ENCODE results near the gene ABCC8. TPM values are rescaled to one million over a fixed set of nuclear protein-coding genes. Genes with fewer than 3 reads are reported as not detected.
A peak's percentile ranks its signal among the peaks of the same experiment; 100 is the strongest.

ABCC8 gene
- total RNA-seq, 1 donor = not detected

GRCh38 chr11:17457396-17458173, 19.1 kb downstream of the ABCC8 start:
- DNase-seq (ENCODE audit: insufficient read length, low spot score, missing footprints) = peak; percentile 17
- TF ChIP-seq, protein P1, sequence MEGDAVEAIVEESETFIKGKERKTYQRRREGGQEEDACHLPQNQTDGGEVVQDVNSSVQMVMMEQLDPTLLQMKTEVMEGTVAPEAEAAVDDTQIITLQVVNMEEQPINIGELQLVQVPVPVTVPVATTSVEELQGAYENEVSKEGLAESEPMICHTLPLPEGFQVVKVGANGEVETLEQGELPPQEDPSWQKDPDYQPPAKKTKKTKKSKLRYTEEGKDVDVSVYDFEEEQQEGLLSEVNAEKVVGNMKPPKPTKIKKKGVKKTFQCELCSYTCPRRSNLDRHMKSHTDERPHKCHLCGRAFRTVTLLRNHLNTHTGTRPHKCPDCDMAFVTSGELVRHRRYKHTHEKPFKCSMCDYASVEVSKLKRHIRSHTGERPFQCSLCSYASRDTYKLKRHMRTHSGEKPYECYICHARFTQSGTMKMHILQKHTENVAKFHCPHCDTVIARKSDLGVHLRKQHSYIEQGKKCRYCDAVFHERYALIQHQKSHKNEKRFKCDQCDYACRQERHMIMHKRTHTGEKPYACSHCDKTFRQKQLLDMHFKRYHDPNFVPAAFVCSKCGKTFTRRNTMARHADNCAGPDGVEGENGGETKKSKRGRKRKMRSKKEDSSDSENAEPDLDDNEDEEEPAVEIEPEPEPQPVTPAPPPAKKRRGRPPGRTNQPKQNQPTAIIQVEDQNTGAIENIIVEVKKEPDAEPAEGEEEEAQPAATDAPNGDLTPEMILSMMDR (IDR thresholded peaks at IDR 0.05; ENCODE audit: extremely low read depth, low read depth, low read length) = no peak
- H3K4me3 ChIP-seq (ENCODE audit: insufficient read depth, low read length) = no peak overlapping the region
- H3K9me3 ChIP-seq (ENCODE audit: low read depth, low read length) = no peaks in the 10 kb centered on the region
- H4K20me1 ChIP-seq (ENCODE audit: insufficient read depth, low read length) = no peaks in the 10 kb centered on the region
- no peak overlapping the region for H2AFZ ChIP-seq (ENCODE audit: low read length)
- H3K4me1 ChIP-seq (ENCODE audit: insufficient read depth, low read length) = no peaks in the 10 kb centered on the region
- no peak overlapping the region for H3K4me2 ChIP-seq (ENCODE audit: insufficient read depth, low read length)
- H3K27me3 ChIP-seq (ENCODE audit: insufficient read depth, low read length) = peaks cover 32% of the 10 kb centered on the region
- H3K36me3 ChIP-seq (ENCODE audit: insufficient read depth, low read length) = no peaks in the 10 kb centered on the region
- H3K27ac ChIP-seq (ENCODE audit: low read depth, low read length) = no peak overlapping the region
- no peaks in the 10 kb centered on the region for H3K79me2 ChIP-seq (ENCODE audit: insufficient read depth, low read length)

DNA sequence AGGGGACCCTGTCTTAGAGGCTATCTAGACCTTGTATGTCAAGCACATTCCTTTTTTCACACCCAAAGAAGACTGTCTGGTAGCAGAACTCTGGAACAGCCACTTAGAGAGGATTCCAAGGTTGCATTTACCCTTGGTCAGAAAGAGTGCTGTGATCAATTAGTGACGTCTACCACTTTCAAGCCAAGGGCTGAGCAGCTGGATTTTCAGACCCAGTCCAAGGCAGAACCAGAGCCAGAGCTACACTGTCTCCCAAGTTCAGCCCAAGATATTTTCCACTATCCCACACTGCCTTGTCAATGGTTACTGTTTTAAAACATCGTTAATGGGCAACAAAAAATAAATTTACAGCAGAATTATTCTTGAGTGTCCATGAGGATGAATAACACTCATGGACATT, 24.0 kb downstream of the ABCC8 start:
- Histone ChIP-seq H3K4me3 (ENCODE audit: insufficient read depth, low read length) (no peak overlapping the region), H2AFZ (ENCODE audit: low read length) (no peak overlapping the region), H3K4me2 (ENCODE audit: insufficient read depth, low read length) (no peak overlapping the region), H3K79me2 (ENCODE audit: insufficient read depth, low read length) (no peaks in the 10 kb centered on the region), H4K20me1 (ENCODE audit: insufficient read depth, low read length) (no peaks in the 10 kb centered on the region), H3K27ac (ENCODE audit: low read depth, low read length) (no peak overlapping the region), H3K36me3 (ENCODE audit: insufficient read depth, low read length) (no peaks in the 10 kb centered on the region), H3K4me1 (ENCODE audit: insufficient read depth, low read length) (no peaks in the 10 kb centered on the region), H3K9me3 (ENCODE audit: low read depth, low read length) (no peaks in the 10 kb centered on the region), H3K27me3 (ENCODE audit: insufficient read depth, low read length) (peaks cover 27% of the 10 kb centered on the region)
- TF ChIP-seq, protein P1 (IDR thresholded peaks at IDR 0.05; ENCODE audit: extremely low read depth, low read depth, low read length) = no peak
- no peak for DNase-seq (ENCODE audit: insufficient read length, low spot score, missing footprints)

DNA sequence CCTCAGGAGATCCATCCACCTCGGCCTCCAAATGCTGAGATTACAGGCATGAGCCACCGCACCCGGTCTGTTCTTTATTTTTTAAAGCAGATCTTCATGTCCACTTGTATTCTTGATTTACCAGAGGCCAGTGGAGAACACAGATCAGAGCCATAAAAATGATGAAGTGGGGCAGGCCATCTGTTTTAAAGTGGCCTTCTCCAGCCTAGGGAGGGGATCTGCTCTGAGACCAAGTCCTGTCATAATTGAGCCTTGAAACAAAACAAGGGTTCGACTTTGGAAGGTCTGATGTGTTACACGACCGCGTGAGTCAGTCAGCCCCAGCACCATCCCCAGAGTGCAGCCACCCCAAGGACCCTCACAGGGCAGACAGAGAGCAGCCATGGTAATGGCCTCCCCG, 27.5 kb downstream of the ABCC8 start:
- Histone ChIP-seq H2AFZ (ENCODE audit: low read length) (no peak overlapping the region), H3K79me2 (ENCODE audit: insufficient read depth, low read length) (no peaks in the 10 kb centered on the region), H3K36me3 (ENCODE audit: insufficient read depth, low read length) (no peaks in the 10 kb centered on the region), H3K4me2 (ENCODE audit: insufficient read depth, low read length) (no peak overlapping the region), H3K27ac (ENCODE audit: low read depth, low read length) (no peak overlapping the region), H3K4me3 (ENCODE audit: insufficient read depth, low read length) (no peak overlapping the region), H3K9me3 (ENCODE audit: low read depth, low read length) (no peaks in the 10 kb centered on the region), H3K4me1 (ENCODE audit: insufficient read depth, low read length) (no peaks in the 10 kb centered on the region), H4K20me1 (ENCODE audit: insufficient read depth, low read length) (no peaks in the 10 kb centered on the region), H3K27me3 (ENCODE audit: insufficient read depth, low read length) (peaks cover 11% of the 10 kb centered on the region)
- no peak for DNase-seq (ENCODE audit: insufficient read length, low spot score, missing footprints)
- TF ChIP-seq, protein P1 (IDR thresholded peaks at IDR 0.05; ENCODE audit: extremely low read depth, low read depth, low read length) = no peak

DNA sequence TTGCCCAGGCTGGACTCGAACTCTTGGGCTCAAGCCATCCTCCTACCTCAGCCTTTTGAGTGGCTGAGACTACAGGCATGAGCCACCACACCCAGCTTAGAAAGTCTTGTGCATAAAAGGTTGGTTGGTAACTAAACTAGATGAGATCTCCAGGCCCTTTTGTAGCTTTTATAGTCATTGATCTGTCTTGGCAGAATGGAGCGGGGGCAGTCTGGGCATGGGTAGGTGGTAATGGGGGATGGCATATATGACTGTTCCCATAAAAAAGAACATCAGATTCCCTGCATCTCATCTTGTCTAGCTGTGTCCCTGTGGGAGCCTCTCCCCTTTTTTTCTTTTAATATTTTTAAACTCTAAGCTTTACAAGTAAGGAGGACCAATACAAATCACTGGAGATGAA, 30.2 kb downstream of the ABCC8 start:
- DNase-seq (ENCODE audit: insufficient read length, low spot score, missing footprints) = no peak
- H3K79me2 ChIP-seq (ENCODE audit: insufficient read depth, low read length) = no peaks in the 10 kb centered on the region
- no peak overlapping the region for H3K4me3 ChIP-seq (ENCODE audit: insufficient read depth, low read length)
- TF ChIP-seq, protein P1 (IDR thresholded peaks at IDR 0.05; ENCODE audit: extremely low read depth, low read depth, low read length) = no peak
- no peak overlapping the region for H3K4me2 ChIP-seq (ENCODE audit: insufficient read depth, low read length)
- no peak overlapping the region for H2AFZ ChIP-seq (ENCODE audit: low read length)
- no peaks in the 10 kb centered on the region for H3K36me3 ChIP-seq (ENCODE audit: insufficient read depth, low read length)
- H3K4me1 ChIP-seq (ENCODE audit: insufficient read depth, low read length) = no peaks in the 10 kb centered on the region
- H4K20me1 ChIP-seq (ENCODE audit: insufficient read depth, low read length) = no peaks in the 10 kb centered on the region
- no peaks in the 10 kb centered on the region for H3K9me3 ChIP-seq (ENCODE audit: low read depth, low read length)
- H3K27me3 ChIP-seq (ENCODE audit: insufficient read depth, low read length) = peaks cover 13% of the 10 kb centered on the region
- H3K27ac ChIP-seq (ENCODE audit: low read depth, low read length) = no peak overlapping the region
